GM13977 (cell line): ENCODE measurements around the gene LRFN4.

Source experiments
- DNase-seq: peaks from one replicate; pipeline ENCODE4 v3.0.0; 2012; ENCODE audit warnings: low spot score
- CTCF ChIP-seq: IDR thresholded peaks from 2 replicates; pipeline ENCODE4 v1.5.1; 2012; ENCODE audit warnings: mild to moderate bottlenecking, control low read depth; ENCODE audit not compliant: insufficient read depth; ENCODE audit errors: extremely low read depth, missing control alignments
- in situ Hi-C: fragments of 300-500 bp; cut with MboI; formaldehyde crosslinking; loops from one replicate; pipeline ENCODE4 v1.12.0; 2022; ENCODE audit warnings: low sequenced_read_pairs, low pct_unique_long_range_greater_than_20kb, mixed read lengths, inconsistent platforms; ENCODE audit not compliant: unreplicated experiment

The LRFN4 gene

GRCh38 chr11:66857234-66857926 is 516 bp downstream of the LRFN4 start:
- peak; percentile 79 for DNase-seq
- TF ChIP-seq CTCF = no peak
- in situ Hi-C loops = no loop called here

- no peak for TF ChIP-seq CTCF
- in situ Hi-C loops = no loop called here
- DNase-seq = no peak
These were observed 992 bp downstream of the LRFN4 start for GRCh38 chr11:66857927-66858185.

GRCh38 chr11:66858186-66858938 is 1.5 kb downstream of the LRFN4 start:
- in situ Hi-C loops = no loop called here
- DNase-seq = no peak
- no peak for TF ChIP-seq CTCF

- in situ Hi-C loops = no loop called here
- DNase-seq = no peak
These were observed 2.2 kb downstream of the LRFN4 start for GRCh38 chr11:66858939-66859685.

GRCh38 chr11:66859686-66860448 is 3.0 kb downstream of the LRFN4 start:
- TF ChIP-seq CTCF = no peak
- in situ Hi-C loops = no loop called here
- no peak for DNase-seq

More at GRCh38 chr11:66858939-66859685, 2.2 kb downstream of the LRFN4 start:
- no peak for TF ChIP-seq CTCF

- in situ Hi-C loops = no loop called here
- no peak for DNase-seq
- no peak for TF ChIP-seq CTCF
These were observed 3.6 kb downstream of the LRFN4 start for GRCh38 chr11:66860449-66860831.
